ENCODE results near the gene GNRHR.
"Not testable (repeated sequence)": the region's sequence is repeated elsewhere in the genome, so short reads cannot be mapped to it uniquely, and the experiment has no call there.

The GNRHR gene

DNA sequence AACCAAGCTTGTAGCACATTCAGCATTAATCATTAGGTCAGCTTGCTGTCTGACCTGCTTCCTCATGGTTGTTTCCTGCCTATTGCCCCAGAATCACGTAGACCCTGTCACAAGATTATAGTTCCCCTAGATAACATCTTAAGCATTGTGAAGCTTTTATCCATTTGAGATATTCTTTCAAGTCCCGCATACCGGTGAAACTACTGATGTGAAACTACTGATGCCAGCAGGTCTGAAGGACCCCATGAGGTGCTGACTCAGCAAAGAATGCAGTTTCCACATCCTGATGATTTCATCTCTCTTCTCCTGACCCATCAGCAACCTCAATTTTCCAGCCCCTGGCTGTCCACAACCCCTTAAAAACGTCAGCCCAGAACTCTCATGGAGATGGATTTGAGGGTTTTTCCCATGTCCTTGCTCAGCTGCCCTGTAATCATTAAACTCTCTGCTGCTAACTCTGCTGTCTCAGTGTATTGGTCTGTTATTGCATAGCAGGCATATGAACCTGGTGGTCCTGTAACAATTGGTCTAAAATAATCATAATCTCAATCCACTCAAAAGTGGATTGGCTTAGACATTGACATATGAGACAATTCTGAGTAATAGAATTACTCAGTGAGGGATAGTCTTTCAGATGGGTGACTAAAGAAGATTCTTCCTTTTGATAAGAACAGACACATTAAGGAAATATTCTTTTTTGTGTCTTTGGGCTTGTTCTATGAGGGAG lies 26.9 kb downstream of the GNRHR start:
- DNase-seq (ENCODE audit: low read depth in 2 of 2): no peak

DNA sequence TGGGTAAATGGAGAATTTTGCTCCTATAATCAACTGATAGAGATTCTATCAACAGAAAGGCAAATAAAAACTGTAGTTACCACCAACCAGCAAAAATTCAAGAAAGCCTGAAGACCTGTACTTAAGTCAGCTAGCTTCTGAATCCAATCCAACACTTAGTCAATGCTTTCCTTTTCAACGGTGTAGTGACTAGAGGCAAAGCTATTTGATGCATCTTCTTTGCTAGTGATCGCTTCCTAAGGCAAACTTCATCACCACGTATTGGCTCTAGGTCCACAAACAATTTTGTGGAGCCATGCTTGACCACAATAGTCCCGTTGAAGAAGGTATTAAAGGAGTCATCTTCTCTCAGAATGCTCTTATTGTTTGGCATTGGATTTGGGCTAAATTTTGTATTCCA lies 28.2 kb downstream of the GNRHR start:
- DNase-seq (ENCODE audit: low read depth in 2 of 2): no peak

DNA sequence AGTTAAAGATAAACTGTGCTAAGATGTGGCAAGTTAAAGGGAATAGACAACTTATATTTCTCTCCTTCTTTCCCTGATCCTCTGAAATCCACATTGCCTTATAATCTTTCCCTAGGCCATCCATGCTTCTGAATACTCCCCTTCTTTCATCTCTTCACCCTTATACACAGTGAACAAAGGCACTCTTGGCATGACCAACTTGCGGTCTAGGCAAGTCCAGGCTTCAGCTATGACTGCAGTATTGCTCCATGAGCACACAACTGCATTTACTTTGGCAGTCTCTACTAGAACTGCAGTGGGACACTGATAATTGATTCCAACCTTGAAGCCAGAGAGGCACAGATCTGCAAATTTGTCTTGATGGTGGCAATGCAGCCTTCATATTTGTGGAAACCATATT lies 29.1 kb downstream of the GNRHR start:
- DNase-seq (ENCODE audit: low read depth in 2 of 2): no peak

DNA sequence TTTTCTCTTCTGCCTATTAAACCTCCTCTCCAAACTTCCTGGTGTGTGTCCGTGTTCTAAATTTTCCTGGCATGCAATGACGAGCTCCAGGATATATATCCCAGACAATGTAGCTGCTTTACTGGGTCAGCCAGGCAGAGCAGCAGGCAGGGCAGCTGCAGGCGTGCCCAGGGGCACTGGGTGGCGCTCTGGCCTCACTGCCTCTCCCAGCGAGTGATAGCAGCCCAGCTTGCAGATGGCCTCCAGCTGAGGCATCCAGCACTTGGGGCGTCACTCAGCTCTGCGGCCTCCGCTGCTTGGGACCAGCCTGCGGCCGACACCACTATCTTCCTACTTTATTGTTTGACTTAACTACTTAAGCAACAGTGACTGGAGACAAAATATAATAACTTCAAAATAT lies 30.2 kb downstream of the GNRHR start:
- DNase-seq (ENCODE audit: low read depth in 2 of 2): no peak

DNA sequence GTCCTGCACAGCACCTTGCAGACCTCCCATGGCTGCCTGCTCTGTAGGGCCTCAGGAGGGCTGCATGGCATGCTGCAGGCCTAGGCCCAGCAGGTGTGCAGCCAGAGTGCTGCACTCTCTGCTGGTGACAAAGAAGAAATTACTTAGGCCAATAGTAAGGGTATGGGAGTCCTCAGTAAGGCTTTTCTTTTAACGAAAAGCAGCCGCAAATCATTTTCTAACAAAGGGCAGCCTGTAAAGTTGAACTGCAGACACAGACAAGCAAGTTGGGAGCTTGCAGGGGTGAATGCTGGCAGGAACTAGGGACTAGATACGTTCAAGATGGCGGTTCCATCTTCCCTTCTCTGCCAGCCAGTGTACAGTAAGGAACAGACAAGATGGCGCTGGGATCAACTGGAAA lies 30.8 kb downstream of the GNRHR start:
- DNase-seq (ENCODE audit: low read depth in 2 of 2): no peak

DNA sequence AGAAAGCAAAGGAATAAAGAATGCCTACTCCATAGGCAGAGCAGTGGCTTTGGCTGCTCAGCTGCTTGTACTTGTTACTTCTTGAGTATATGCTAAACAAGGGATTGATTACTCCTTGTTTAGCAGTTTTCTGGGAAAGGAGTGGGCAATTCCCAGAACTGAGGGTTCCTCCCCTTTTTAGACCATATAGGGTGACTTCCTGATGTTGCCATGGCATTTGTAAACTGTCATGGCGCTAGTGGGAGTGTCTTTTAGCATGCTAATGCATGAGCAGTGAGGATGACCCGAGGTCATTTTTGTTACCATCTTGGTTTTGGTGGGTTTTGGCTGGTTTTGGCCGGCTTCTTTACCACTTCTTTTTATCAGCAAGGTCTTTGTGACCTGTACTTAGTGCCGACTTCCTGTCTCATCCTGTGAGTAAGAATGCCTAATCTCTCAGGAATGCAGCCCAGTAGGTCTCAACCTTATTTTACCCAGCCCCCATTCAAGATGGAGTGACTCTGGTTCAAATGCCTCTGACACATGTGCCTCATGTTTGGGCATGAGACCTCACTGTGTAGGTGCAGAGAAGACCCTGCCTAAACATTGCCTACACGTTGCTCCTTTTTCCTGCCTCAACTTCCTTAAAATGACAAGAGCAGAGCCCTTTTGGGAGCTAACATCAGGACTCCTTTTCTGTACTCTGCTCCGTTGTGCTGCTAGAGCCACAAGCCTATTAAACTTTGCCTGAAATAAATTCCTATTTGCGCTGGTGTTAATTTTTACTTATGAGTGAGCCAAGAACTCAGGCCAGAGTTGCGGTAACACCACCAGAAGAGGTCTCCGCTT lies 32.2 kb downstream of the GNRHR start:
- no peak for DNase-seq (ENCODE audit: low read depth in 2 of 2)

DNA sequence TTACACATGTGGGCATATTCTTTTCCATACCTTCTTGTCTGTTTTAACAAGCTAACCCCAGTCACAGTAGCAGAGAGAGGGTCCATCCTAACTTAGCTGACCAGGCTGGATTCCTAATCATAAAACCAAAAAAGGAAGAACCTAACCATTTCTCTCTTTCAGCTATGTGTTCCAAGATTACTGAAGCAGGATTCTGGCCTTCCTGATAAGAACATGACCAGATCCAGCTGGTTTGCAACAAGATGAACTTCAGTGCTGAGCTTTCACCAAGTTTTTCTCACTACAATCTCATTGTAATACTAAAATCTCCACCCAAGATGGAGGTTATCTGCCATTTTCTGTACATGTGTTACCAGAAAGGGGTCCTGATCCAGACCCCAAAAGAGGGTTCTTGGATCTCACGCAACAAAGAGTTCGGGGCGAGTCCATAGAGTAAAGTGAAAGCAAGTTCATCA lies 32.8 kb downstream of the GNRHR start:
- no peak for DNase-seq (ENCODE audit: low read depth in 2 of 2)

DNA sequence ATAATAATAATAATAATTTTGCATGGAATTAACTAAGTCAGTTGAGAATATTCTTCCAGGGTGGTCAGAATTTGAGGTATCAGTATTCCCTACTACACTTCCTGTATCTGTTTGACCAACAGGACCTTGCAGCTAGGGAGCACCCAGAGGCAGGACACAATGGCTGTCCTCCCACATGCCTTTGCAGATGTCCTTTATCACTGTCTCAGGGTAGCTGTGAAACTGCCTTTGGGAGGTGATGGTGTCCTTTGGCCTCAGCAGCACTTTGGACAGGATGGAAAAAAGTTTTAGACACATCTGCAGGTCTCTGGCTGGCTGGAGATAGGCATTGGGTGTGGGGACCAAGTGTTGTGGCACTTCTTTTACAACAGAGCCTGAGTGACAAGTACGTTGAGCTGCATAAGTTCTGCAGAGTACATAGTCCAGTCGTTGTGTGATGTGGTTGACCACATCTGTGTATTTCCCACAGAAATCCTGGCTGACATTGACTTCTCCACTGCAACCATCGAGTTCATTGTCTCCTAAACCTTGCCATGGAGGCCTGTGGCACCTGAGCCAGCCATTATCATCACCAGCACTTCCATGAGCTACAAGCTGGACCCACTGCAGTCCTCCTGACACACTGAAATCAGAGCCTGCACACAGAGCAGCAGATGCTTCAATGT lies 34.1 kb downstream of the GNRHR start:
- DNase-seq (ENCODE audit: low read depth in 2 of 2): no peak

DNA sequence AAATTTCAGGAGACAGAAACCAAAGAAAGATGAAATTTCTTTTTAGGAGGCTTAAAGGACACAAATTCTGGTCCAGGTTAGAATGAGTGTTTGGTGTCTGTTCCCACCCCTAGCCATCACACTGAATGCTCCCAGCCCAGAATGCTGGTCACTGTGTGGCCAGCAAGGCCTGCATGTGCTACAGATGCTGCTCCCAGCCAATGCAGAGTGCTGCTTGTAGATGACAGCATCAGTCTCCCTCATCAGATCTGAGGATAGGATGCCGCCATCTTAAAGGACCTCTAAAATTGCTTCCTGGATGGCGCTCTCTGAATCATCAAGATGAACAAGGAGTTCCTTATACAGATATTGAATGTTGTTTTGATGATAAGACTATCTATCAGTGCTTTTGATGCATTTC lies 35.3 kb downstream of the GNRHR start:
- DNase-seq (ENCODE audit: low read depth in 2 of 2): no peak

DNA sequence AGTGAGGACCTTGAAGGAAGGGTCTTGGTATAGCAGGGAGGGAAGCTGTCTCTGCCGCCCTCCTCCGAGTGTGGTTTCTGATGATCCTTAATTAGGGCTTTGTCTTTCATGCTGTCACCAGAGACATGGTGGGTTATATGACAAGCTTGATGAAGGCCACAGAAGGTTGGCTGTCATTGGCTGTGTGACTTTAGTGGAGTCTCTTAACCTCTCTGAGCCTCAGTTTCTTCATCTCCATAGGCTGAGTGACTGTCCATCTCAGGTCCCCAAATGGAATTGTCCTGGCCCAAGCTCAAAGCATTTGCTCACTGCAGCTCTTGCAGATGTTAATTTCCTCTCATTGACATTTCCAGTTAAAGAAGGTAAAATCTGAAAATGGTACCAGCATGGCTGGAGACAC lies 36.6 kb downstream of the GNRHR start:
- no peak for DNase-seq (ENCODE audit: low read depth in 2 of 2)

DNA sequence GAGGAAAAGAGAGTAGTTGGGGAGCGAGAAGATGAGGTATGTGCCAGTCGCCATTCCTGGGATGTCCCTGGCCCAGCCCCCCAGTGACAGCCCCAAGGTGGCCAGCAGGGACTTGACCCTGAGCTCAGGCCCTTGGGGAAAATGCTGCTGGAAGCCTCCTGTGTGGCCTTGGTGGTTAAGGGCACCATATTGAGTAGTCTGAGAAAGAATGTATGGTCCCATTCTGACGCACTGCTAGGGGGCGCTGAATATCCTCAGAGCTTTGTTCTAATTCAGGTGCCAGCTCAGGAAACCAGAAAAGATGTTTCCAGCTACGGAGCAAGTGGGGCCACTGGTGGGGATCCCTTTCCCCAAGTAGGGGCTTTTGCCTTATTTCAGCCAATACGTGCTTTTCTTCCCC lies 39.2 kb downstream of the GNRHR start:
- DNase-seq (ENCODE audit: low read depth in 2 of 2): no peak

DNA sequence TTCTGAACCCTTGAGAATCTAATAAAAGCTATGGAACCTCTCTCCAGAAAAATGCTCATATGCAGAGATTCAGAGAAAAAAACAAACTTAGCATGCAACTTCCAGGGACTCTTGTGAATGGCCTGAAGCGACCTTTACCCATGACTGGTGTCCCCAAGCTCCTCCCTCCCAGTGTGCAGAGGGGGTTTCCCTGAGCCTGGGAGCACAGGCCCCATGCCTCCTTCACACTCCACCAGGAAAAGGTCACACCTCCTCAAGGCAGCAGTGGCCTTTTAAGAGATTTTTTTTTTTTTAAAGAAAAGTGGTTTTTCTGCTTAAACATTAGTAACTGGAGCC lies 40.0 kb downstream of the GNRHR start:
- DNase-seq (ENCODE audit: low read depth in 2 of 2): no peak

DNA sequence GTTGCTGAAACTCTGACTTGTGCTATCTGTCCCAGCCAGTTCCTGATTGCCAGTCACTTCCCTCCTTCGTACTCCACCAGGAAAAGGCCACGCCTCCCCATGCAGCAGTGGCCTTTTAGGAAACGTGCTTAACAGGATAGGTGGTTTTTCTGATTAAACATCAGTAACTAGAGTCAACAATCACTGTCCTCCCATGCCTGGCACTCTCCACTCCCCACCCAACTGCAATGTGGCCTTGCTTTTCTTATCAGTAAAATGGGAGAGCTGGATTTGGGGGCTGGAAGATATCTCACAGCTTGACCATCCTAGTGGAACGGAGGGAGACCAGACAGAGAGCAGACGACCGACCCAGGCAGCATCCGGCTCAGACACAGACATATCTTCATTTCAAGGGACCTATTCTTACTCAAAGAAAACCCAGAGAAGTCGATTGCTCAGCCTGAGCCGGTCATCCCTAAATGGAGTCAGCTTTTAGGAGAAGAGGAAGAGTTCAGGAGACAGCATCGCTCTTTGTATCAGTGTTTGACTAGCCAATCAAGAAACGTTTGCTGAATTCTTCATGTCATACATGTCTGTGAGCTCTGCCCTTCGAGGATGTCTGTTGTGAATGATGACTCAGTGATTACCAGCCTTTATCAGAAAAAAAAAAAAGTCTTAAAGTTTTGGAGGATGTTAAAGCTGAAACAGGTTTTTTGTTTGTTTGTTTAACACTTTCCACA lies 40.5 kb downstream of the GNRHR start:
- DNase-seq (ENCODE audit: low read depth in 2 of 2): no peak

DNA sequence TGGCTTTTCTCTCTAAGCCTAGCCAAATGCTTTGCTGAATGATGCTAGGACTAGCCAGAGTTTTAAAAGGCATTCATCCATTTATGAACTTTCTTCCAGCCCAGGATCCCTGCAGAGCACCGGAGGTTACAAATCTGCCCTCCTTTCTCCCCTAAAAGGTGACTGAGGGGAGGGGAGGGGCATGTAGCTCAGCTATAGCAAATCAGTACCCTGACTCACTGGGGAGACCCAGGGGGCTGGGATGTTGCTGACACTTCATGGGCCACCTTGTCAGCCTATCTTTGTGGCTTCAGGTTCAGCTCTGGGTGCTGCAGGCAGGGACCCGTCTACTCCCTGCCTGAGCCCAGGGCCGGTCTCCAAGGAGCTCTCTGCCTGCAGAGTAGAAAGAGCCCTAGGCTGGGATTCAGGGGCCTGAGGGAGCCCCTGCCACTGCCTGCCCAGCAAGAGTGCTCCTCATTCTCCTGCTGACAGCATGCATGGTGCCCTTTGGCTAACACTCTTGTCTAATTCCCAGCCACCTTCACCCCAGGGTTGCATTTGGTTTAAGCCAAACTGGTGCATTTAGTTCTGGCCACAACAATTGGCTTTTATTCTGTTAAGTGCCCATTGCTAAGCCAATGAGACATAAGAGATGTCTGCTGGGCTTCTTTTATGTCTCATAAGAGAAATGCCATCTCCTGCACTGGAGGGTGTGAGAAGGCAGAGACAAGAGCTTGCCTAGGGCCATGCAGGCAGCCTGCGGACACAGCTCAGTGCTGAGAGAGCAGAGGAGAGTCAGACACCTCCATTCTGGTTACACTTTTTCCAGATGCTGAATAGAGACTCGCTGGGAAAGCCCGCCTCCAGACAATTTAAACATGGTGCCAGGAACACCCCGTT lies 41.3 kb downstream of the GNRHR start:
- DNase-seq (ENCODE audit: low read depth in 2 of 2): no peak

DNA sequence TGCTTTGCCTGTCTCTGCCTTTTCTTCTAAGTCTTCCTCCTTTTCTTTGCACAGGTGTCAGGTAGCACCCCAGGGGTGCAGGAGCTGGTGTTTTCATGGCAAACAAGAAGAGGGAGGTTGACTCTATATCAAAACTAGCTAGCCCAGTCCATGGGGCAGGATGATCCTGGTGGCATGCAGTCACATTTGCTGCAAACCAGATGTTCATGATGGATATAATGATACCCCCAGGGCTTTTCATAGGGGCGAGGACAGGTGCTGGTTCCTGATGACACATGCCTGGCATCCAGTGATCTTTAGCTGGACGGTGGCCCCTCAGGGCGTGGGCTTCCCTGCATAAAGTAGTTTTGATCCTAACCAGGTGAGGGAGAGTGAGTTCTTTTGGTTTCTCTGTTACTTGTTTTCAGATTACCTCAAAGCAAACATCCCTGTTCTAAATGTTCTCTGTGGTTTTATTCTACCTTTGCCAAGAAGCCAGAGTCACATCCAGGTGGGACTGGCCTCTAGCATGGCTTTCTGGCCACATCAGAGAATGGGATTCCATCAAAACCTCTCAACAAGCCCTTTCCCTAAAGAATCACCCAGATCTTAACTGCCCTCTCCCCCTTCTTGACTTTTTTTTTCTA lies 42.1 kb downstream of the GNRHR start:
- no peak for DNase-seq (ENCODE audit: low read depth in 2 of 2)

DNA sequence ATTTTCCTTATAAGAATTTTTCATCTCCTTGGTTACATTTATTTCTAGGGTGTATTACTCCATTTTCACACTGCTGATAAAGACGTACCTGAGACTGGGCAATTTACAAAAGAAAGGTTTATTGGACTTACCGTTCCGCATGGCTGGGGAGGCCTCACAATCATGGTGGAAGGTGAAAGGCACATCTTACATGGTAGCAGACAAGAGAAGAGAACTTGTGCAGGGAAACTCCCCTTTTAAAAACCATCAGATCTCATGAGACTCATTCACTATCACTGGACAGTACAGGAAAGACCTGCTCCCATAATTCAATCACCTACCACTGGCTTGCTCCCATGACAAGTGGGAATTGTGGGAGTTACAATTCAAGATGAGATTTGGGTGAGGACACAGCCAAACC lies 47.5 kb downstream of the GNRHR start:
- DNase-seq (ENCODE audit: low read depth in 2 of 2): not testable (repeated sequence)

DNA sequence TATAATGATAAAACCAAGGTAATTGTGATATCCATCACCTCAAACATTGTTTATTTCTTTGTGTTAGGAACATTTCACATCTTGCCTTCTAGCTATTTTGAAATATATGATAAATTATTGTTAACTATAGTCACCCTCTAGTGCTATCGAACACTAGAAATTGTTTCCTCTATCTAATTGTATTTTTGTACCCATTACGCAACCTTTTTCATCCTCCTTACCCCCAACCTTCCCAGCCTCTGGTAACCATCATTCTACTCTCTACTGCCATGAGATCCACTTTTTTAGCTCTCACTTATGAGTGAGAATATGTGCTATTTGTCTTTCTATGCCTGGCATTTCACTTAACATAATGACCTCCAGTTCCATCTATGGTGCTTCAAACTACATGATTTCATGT lies 49.3 kb downstream of the GNRHR start:
- no peak for DNase-seq (ENCODE audit: low read depth in 2 of 2)

DNA sequence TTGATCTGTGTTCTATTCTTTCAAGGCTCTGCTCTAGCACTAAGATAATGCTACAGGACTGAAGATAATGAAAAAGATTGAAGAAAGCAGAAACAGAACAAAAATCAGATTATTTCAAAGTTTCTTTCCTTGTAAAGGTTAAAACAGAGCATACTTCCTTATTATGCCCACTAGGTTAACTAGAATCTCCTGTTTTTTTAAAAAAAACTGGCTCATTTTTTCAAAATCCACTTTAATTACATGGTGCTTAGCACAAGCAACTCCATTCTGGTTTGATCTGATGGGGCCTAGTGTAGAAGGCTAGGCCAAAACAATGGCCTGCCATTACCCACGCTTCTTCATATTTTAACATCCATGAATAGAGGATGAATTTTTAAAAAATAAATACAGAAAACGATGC lies 52.0 kb downstream of the GNRHR start:
- no peak for DNase-seq (ENCODE audit: low read depth in 2 of 2)

DNA sequence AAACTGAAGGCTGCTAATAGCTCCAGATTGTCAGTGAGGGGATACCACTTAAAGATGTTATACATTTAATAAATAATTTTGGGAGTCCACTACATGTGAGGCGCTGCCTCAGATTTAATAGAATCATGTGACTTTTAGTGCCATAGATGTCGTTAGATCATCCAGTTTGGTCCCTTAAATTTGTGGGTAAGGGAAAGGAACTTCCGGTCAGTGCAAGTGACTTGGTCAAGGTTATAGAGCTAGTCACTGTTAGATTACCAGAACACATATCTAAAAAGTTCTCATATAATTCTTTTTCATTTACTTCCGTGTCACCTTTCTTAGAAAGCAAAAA lies 52.7 kb downstream of the GNRHR start:
- DNase-seq (ENCODE audit: low read depth in 2 of 2): no peak

DNA sequence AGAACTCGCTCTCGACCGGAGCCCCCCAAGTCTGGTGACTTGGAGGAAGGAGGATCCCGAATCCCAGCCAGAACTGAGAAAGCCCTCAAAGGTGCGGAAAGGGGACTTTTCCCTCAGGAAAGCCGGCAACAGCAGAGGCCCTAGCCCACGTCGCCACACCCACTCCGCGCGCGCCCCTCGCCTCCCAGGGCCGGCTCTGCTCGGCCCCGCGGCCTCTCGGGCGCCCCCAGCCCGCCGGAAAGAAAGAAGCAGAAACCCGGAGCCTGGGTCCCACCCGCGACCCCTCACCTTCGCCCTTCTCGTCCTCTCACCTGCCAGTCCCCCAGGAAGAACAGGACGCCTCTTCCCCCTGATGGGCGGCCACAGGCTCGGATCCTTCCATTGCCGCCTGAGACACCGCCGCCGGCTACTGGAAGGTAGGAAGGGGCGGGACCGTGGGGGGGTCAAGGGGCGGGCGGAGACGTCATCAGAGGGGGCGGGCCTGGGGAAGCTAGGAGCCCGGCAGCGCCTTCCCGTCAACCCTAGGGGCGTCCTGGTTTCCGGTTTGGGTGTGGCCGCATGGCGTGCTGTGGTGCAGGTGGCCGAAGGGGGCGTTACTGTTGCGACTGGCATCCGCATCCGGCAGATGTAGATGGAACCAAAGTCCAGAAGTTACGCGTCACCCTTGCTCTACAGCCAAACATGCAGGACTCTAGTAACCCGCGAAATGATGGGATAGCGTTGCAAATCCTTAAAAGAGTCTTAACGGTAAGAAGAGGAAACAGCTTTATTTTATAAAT lies 53.3 kb downstream of the GNRHR start, which contains the start of gene UBA6:
Gene UBA6, minus strand, starts transcription at position 418 of the 779 bp plus-strand sequence. Its CDS starts 36 bp downstream, at position 382.
- peak; percentile 78 to 80 for DNase-seq (ENCODE audit: low read depth in 2 of 2)
